Hepatocyte (in vitro differentiated cells): ENCODE measurements around the gene TRRAP. TPM values are rescaled to one million over a fixed set of nuclear protein-coding genes. Genes with fewer than 3 reads are reported as not detected.

Experiments
- DNase-seq: peaks from one replicate; pipeline ENCODE4 v3.0.0-alpha.2; 2016; ENCODE audit warnings: low spot score
- H2AFZ ChIP-seq: fragments of 200-600 bp; sonication (generic); 2 replicates; pipeline ENCODE4 v1.6.0; 2016; ENCODE audit warnings: antibody characterized with exemption, mild to moderate bottlenecking
- H3K27ac ChIP-seq: fragments of 200-600 bp; sonication (generic); 2 replicates; pipeline ENCODE4 v1.5.1; 2016; ENCODE audit warnings: mild to moderate bottlenecking
- H3K27me3 ChIP-seq: fragments of 200-600 bp; sonication (generic); 2 replicates; pipeline ENCODE4 v1.6.1; 2016
- H3K36me3 ChIP-seq: fragments of 200-600 bp; sonication (generic); replicated peaks from 2 replicates; pipeline ENCODE4 v1.5.1; 2016; ENCODE audit warnings: low read depth; ENCODE audit not compliant: insufficient read depth
- H3K4me1 ChIP-seq: fragments of 200-600 bp; sonication (generic); 2 replicates; pipeline ENCODE4 v1.5.1; 2016; ENCODE audit warnings: mild to moderate bottlenecking, moderate library complexity; ENCODE audit not compliant: insufficient read depth
- H3K4me2 ChIP-seq: fragments of 200-600 bp; sonication (generic); 2 replicates; pipeline ENCODE4 v1.6.0; 2016
- H3K4me3 ChIP-seq: fragments of 200-600 bp; sonication (generic); 2 replicates; pipeline ENCODE4 v1.5.1; 2016; ENCODE audit warnings: mild to moderate bottlenecking
- H3K79me2 ChIP-seq: fragments of 200-600 bp; sonication (generic); 2 replicates; pipeline ENCODE4 v1.6.0; 2017; ENCODE audit warnings: mild to moderate bottlenecking
- H3K9me2 ChIP-seq: fragments of 200-600 bp; sonication (generic); replicated peaks from 2 replicates; pipeline ENCODE4 v1.6.0; 2017; ENCODE audit warnings: mild to moderate bottlenecking; ENCODE audit not compliant: insufficient read depth
- H3K9me3 ChIP-seq: fragments of 200-600 bp; sonication (generic); 2 replicates; pipeline ENCODE4 v1.5.1; 2016; ENCODE audit warnings: low read depth, mild to moderate bottlenecking
- H4K20me1 ChIP-seq: fragments of 200-600 bp; sonication (generic); 2 replicates; pipeline ENCODE4 v1.6.0; 2016; ENCODE audit warnings: mild to moderate bottlenecking; ENCODE audit not compliant: insufficient read depth, poor library complexity, severe bottlenecking
- EZH2 ChIP-seq: fragments of 200-600 bp; sonication (generic); IDR thresholded peaks from 2 replicates; pipeline ENCODE4 v1.6.1; 2016; ENCODE audit warnings: antibody characterized with exemption, mild to moderate bottlenecking, borderline replicate concordance
- EZH2phosphoT487 ChIP-seq: fragments of 200-600 bp; sonication (generic); IDR thresholded peaks from one replicate; pipeline ENCODE4 v1.6.1; 2018; ENCODE audit warnings: antibody characterized with exemption, mild to moderate bottlenecking, low read depth, moderate library complexity; ENCODE audit not compliant: unreplicated experiment, severe bottlenecking
- WGBS: methylation state at CpG from one replicate; pipeline ENCODE4 v1.1.6; 2016; ENCODE audit warnings: low lambda C conversion rate; ENCODE audit errors: missing lambda C conversion rate; 5-methylcytosine and 5-hydroxymethylcytosine counted together
- polyA plus RNA-seq: library from polyadenylated mRNA; unstranded; fragments of >200 nt; fragmentation: Nextera tagmentation; extraction: Ambion mirVana; gene quantifications from 2 replicates; pipeline ENCODE4 v1.2.1, GENCODE V29; 2016
- total RNA-seq: library from RNA; depleted of rRNA; stranded (reverse); fragments of >200 nt; gene quantifications from 2 replicates; pipeline ENCODE4 v1.2.3, GENCODE V29; 2014
- TF ChIP-seq, protein P1 (sequence below): fragments of 200-600 bp; sonication (generic); IDR thresholded peaks from 2 replicates; pipeline ENCODE4 v1.5.1; 2016; ENCODE audit warnings: antibody characterized with exemption, mild to moderate bottlenecking; ENCODE audit not compliant: poor library complexity

TRRAP gene
- total and polyA plus RNA-seq, 2 experiments from 2014 or later: 6.1 to 25.1 TPM

DNA sequence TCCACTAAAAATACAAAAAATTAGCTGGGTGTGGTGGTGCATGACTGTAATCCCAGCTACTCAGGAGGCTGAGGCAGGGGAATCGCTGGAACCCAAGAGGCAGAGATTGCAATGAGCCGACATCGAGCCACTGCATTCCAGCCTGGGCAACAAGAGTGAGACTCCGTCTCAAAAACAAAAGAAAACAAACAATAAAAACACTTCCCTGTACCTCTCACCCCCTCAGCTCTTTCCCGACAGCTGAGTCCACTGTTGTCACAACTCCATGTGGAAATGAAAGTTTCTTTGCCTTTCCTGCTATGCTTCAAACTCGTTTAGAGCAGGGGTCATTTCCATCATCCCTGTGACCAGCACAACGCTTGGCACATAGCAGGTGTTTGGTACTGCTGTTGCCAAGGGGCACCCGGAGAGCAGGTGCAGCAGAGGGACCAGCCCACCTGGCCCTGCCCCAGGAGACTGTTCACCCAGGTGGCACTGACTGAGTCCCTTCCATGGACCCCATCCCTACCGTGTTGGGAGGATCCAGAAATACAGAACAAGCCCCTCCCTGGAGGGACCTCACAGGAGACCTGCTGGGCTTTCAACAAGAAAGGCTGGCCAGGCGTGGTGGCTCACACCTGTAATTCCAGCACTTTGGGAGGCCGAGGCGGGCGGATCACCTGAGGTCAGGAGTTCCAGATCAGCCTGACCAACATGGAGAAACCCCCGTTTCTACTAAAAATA is 13.4 kb upstream of the TRRAP start:
- Histone ChIP-seq H2AFZ (no peak overlapping the region), H3K4me3 (no peak overlapping the region), H4K20me1 (no peaks in the 10 kb centered on the region), H3K27me3 (peaks cover 19% of the 10 kb centered on the region), H3K79me2 (no peaks in the 10 kb centered on the region), H3K4me2 (no peak overlapping the region), H3K36me3 (no peaks in the 10 kb centered on the region), H3K9me2 (no peaks in the 10 kb centered on the region), H3K27ac (no peak overlapping the region), H3K9me3 (no peaks in the 10 kb centered on the region), H3K4me1 (no peaks in the 10 kb centered on the region)
- 78% methylated on average over 14 of the region's 14 CpGs for WGBS
- DNase-seq: no peak
- TF ChIP-seq EZH2phosphoT487 (no peak), EZH2 (no peak)
- TF ChIP-seq, protein P1, sequence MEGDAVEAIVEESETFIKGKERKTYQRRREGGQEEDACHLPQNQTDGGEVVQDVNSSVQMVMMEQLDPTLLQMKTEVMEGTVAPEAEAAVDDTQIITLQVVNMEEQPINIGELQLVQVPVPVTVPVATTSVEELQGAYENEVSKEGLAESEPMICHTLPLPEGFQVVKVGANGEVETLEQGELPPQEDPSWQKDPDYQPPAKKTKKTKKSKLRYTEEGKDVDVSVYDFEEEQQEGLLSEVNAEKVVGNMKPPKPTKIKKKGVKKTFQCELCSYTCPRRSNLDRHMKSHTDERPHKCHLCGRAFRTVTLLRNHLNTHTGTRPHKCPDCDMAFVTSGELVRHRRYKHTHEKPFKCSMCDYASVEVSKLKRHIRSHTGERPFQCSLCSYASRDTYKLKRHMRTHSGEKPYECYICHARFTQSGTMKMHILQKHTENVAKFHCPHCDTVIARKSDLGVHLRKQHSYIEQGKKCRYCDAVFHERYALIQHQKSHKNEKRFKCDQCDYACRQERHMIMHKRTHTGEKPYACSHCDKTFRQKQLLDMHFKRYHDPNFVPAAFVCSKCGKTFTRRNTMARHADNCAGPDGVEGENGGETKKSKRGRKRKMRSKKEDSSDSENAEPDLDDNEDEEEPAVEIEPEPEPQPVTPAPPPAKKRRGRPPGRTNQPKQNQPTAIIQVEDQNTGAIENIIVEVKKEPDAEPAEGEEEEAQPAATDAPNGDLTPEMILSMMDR: no peak

DNA sequence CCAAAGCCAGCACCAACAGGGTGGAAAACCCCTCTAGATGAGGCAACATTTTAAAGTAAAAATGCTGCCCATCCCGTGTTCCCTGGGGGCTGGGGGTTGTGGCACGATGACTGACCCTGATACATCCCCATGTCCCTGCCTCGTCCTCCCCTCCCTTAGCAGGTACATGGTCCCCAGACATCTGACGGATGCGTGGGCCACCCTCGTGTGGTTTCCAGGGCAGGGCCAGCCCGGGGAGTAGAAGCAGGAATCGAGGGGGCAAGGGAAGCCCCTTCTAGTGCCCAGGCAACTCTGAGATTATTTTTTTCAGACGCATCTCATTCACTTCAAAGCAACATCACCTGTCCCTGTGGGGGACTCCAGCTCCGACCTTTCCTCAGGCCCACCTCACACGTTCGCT is 12.0 kb upstream of the TRRAP start:
- WGBS: 95% methylated on average over 12 of the region's 12 CpGs
- no peaks in the 10 kb centered on the region for H3K4me1 ChIP-seq
- no peaks in the 10 kb centered on the region for H3K9me3 ChIP-seq
- H3K9me2 ChIP-seq: no peaks in the 10 kb centered on the region
- TF ChIP-seq, protein P1: no peak
- TF ChIP-seq EZH2phosphoT487: no peak
- no peak for TF ChIP-seq EZH2
- H4K20me1 ChIP-seq: no peaks in the 10 kb centered on the region
- no peak overlapping the region for H3K4me3 ChIP-seq
- no peak overlapping the region for H3K27ac ChIP-seq
- H3K27me3 ChIP-seq: peaks cover 33% of the 10 kb centered on the region
- DNase-seq: no peak
- no peaks in the 10 kb centered on the region for H3K79me2 ChIP-seq
- no peak overlapping the region for H3K4me2 ChIP-seq
- H3K36me3 ChIP-seq: no peaks in the 10 kb centered on the region
- no peak overlapping the region for H2AFZ ChIP-seq

DNA sequence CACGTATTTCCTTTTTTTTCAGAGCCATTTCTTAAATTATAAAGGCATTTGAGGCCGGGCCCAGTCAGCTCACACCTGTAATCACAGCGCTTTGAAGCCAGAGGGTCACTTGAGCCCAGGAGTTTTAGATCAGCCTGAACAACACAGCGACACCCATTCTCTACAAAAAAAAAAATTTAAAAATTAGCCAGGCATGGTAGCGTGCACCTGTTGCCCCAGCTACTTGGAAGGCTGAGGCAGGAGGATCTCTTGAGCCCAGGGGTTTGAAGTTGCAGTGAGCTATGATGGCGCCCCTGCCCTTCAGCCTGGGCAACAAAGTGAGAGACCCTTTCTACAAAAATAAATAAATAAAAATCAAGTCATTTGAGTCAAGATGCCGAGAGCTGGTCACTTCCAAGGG is 11.6 kb upstream of the TRRAP start:
- Histone ChIP-seq H3K4me1 (no peaks in the 10 kb centered on the region), H3K9me3 (no peaks in the 10 kb centered on the region), H3K27ac (no peak overlapping the region), H3K4me3 (no peak overlapping the region), H2AFZ (no peak overlapping the region), H3K36me3 (no peaks in the 10 kb centered on the region), H4K20me1 (no peaks in the 10 kb centered on the region), H3K27me3 (peaks cover 37% of the 10 kb centered on the region), H3K9me2 (no peaks in the 10 kb centered on the region), H3K79me2 (no peaks in the 10 kb centered on the region), H3K4me2 (no peak overlapping the region)
- TF ChIP-seq, protein P1: no peak
- TF ChIP-seq EZH2phosphoT487: no peak
- TF ChIP-seq EZH2: no peak
- DNase-seq: no peak
- WGBS: 95% methylated on average over 7 of the region's 7 CpGs
